ENCODE measurements around the gene OPN4. TPM values are rescaled to one million over a fixed set of nuclear protein-coding genes. Genes with fewer than 3 reads are reported as not detected.

OPN4 gene
- total RNA-seq, 1 donor from 2014 or later = not detected

- no peak overlapping the region for H3K9ac ChIP-seq
- peaks cover 10% of the 10 kb centered on the region for H3K4me1 ChIP-seq
- H3K27ac ChIP-seq = no peak overlapping the region
- H3K4me3 Mint-ChIP-seq = no peak overlapping the region
- H3K36me3 Mint-ChIP-seq = no peaks in the 10 kb centered on the region
- no peak overlapping the region for H2AFZ ChIP-seq (replicated peaks)
- peaks cover 7% of the 10 kb centered on the region for H3K27me3 Mint-ChIP-seq (ENCODE audit: insufficient read depth, low read depth)
- H3K36me3 ChIP-seq = no peaks in the 10 kb centered on the region
- DNase-seq (ENCODE audit: low spot score) = no peak
- no peaks in the 10 kb centered on the region for H3K9me3 ChIP-seq (ENCODE audit: low read depth)
- H3K27ac Mint-ChIP-seq = no peak overlapping the region
- H3F3A ChIP-seq (ENCODE audit: low read depth) = no peaks in the 10 kb centered on the region
- H3K4me2 ChIP-seq = no peak overlapping the region
- H3K4me1 Mint-ChIP-seq = peaks cover 11% of the 10 kb centered on the region
- no peaks in the 10 kb centered on the region for H4K20me1 ChIP-seq (ENCODE audit: low read depth)
- TF ChIP-seq EZH2phosphoT487 (IDR thresholded peaks at IDR 0.05) = no peak
- no peak for TF ChIP-seq EZH2 (IDR thresholded peaks at IDR 0.05)
- no peak for TF ChIP-seq CTCF (IDR thresholded peaks at IDR 0.05)
- H3K9me3 Mint-ChIP-seq = no peaks in the 10 kb centered on the region
- no peaks in the 10 kb centered on the region for H3K79me2 ChIP-seq (ENCODE audit: low read depth)
- H3K4me3 ChIP-seq = no peak overlapping the region
- no peaks in the 10 kb centered on the region for H3K27me3 ChIP-seq
Measured at GRCh38 chr10:86651631-86652331, 2.6 kb upstream of the OPN4 start.

GRCh38 chr10:86652361-86653202, 1.8 kb upstream of the OPN4 start:
- Histone ChIP-seq H4K20me1 (ENCODE audit: low read depth) (no peaks in the 10 kb centered on the region), H3K79me2 (ENCODE audit: low read depth) (no peaks in the 10 kb centered on the region), H3F3A (ENCODE audit: low read depth) (no peaks in the 10 kb centered on the region), H3K27ac (no peak overlapping the region), H3K27me3 (no peaks in the 10 kb centered on the region), H2AFZ (replicated peaks) (peak overlapping the region; percentile 87), H3K9me3 (ENCODE audit: low read depth) (no peaks in the 10 kb centered on the region), H3K36me3 (no peaks in the 10 kb centered on the region), H3K4me1 (peaks cover 10% of the 10 kb centered on the region), H3K4me3 (no peak overlapping the region), H3K9ac (no peak overlapping the region), H3K4me2 (peak overlapping the region; percentile 12)
- no peak for TF ChIP-seq CTCF (IDR thresholded peaks at IDR 0.05)
- no peak for TF ChIP-seq EZH2 (IDR thresholded peaks at IDR 0.05)
- no peak for TF ChIP-seq EZH2phosphoT487 (IDR thresholded peaks at IDR 0.05)
- peaks cover 14% of the 10 kb centered on the region for H3K4me1 Mint-ChIP-seq
- no peak overlapping the region for H3K27ac Mint-ChIP-seq
- no peak overlapping the region for H3K4me3 Mint-ChIP-seq
- peak; percentile 36 for DNase-seq (ENCODE audit: low spot score)
- H3K27me3 Mint-ChIP-seq (ENCODE audit: insufficient read depth, low read depth) = peaks cover 7% of the 10 kb centered on the region
- H3K36me3 Mint-ChIP-seq = no peaks in the 10 kb centered on the region
- H3K9me3 Mint-ChIP-seq = peaks cover 4% of the 10 kb centered on the region

- H2AFZ ChIP-seq (replicated peaks) = no peak overlapping the region
- no peak overlapping the region for H3K4me3 ChIP-seq
- H3K27me3 ChIP-seq = no peaks in the 10 kb centered on the region
- H3K27ac Mint-ChIP-seq = no peak overlapping the region
- H3K4me2 ChIP-seq = no peak overlapping the region
- no peaks in the 10 kb centered on the region for H3K79me2 ChIP-seq (ENCODE audit: low read depth)
- no peaks in the 10 kb centered on the region for H3F3A ChIP-seq (ENCODE audit: low read depth)
- peaks cover 7% of the 10 kb centered on the region for H3K27me3 Mint-ChIP-seq (ENCODE audit: insufficient read depth, low read depth)
- DNase-seq (ENCODE audit: low spot score) = no peak
- H4K20me1 ChIP-seq (ENCODE audit: low read depth) = no peaks in the 10 kb centered on the region
- no peaks in the 10 kb centered on the region for H3K9me3 ChIP-seq (ENCODE audit: low read depth)
- H3K4me1 Mint-ChIP-seq = peaks cover 12% of the 10 kb centered on the region
- H3K9ac ChIP-seq = no peak overlapping the region
- no peak overlapping the region for H3K27ac ChIP-seq
- no peaks in the 10 kb centered on the region for H3K36me3 Mint-ChIP-seq
- H3K4me1 ChIP-seq = peaks cover 10% of the 10 kb centered on the region
- H3K9me3 Mint-ChIP-seq = peaks cover 4% of the 10 kb centered on the region
- TF ChIP-seq EZH2 (IDR thresholded peaks at IDR 0.05) (no peak), EZH2phosphoT487 (IDR thresholded peaks at IDR 0.05) (no peak), CTCF (IDR thresholded peaks at IDR 0.05) (no peak)
- no peak overlapping the region for H3K4me3 Mint-ChIP-seq
- H3K36me3 ChIP-seq = no peaks in the 10 kb centered on the region
Measured at GRCh38 chr10:86653379-86653778, 968 bp upstream of the OPN4 start.
